GF-D8 (cell line): ENCODE results near the gene CLASP1.
"Not testable (repeated sequence)": the region's sequence is repeated elsewhere in the genome, so short reads cannot be mapped to it uniquely, and the experiment has no call there.

Experiments
- DNase-seq: peaks from one replicate; lab custom pipeline; 2025; lab: John Stamatoyannopoulos, UW

Gene CLASP1

GRCh38 chr2:121662656-121663055, 13.4 kb upstream of the CLASP1 start:
- no peak for DNase-seq

DNA sequence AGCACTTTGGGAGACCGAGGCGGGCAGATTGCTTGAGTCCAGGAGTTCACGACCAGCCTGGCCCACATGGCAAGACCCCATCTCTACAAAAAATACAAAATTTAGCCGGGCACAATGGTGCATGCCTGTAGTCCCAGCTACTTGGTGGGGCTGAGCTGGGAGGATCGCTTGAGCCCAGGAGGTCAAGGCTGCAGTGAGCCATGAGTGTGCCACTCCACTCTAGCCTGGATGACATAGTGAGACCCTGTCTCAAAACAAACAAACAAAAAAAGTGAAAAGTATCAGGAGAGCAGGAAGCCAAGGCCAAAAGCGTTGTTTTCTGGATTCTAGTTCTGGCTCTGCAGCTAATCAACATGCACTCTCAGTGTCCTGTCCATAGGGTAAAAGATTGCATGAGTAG, 10.7 kb upstream of the CLASP1 start:
- no peak for DNase-seq

DNA sequence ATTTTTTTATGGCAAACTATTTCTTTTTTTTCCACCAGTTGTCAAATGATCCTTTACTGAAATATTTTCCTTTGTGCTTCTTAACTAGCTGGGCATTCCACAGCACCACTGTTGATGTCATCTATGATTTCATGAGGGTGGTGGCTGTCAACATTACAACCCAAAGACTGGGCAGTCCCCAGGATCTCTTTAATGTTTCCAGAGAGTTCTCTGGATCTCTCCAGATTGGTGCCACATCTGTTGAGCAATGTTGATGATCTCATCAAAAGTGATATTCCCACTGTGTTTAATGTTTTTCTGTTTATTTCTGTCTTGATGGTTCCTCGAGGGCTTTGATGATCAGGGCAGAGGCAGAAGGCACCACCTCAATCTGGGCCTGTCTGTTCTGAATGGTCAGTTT, 9.1 kb upstream of the CLASP1 start:
- DNase-seq, result not testable (repeated sequence)

DNA sequence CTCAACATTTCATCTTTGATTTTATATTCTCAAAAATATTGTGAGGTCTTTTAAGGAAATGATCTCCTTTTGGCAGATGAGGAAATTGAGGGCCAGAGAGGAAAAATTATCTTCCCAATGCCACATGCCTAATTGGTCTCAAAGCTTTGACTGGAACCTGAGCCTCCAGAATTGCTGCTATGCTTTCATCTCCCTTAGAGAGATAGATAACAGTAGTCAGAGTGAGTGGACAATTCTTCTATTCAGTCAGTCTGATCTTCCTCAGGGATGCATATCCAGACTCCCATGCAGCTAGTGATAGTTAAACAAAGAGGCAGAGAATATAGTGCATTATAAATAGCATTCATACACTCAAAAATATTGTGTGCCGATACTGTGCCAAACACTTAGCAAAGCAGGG, 3.8 kb upstream of the CLASP1 start:
- no peak for DNase-seq

- DNase-seq, result no peak
Measured at GRCh38 chr2:121650315-121650930, 1.2 kb upstream of the CLASP1 start.

DNA sequence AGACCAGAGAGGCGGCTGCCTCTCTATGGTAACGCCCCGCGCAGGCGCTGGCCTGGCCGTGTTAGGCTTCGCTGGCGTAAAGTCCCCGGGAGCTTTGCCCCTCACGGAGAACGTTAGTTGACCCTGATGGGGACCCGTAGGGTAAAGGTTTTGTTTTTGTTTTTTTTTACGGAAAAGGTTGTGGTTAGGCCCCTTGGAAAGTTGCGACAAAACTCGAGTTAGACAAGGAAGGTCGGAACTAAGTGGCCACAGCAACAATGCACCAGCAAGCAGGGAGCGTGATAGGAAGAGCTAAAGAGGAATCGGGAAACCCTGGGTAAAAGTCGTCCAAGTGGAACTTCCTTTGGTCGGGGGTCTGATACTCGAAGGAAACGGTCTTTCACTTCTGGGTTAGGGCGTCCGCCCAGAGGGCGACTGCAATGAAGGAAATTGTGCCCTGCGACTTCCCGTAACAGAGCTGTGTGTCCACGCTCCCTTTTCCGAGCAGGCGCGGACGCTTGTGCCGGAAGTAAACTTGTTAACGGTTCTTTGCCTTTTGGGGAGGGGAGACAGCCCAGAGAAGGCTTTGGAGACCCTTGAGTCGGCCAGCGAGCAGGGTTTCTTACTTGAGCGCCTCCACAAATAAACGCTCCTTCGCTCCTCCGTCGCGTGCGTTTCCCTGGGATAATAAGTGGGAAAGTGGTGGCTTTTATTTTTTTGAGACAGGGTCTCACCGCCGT, 493 bp upstream of the CLASP1 start:
- DNase-seq, result peak; percentile 95

DNA sequence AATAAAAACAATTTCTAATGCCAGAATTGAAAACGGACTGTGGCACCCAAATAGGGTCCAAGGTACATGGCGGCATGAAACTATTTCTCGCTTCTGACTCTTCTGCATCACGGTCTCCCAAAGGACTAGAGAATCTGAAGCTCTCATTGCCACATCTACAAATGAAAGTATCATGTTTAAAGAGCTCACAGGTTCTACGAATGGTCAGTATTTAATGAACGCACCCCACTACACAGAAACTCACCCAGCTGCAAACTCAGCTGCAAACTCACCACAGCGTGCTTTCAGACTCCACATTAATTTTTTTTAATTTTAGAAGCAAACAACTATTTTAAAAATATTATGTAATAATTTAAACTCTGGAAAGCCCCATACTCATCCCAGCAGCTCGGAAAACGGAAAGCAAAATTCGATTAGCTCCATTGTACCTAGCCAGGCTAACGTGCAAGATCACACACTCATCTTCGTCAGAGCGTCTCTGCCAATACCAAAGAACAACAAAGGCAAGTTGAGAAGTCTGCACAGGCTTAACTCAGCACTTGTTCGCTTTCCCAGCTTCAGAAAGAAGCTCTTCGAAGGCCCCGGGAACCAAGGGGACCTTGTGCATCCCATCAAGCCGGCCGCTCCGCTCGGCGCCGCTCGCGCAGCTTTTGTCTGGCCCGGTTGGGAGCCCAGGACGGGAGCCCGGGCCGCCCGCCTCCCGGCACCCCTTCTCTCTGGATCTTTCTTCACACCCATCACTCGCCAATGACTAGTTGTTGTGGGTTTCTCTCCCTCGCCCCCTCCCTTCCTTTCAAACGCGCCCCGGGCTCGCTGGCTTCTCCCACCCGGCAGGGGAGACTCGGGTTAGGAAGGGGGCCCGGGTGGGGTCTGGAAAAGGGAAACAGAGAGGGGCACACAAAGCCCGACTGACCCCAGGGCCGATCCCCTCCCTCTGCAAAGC, 785 bp downstream of the CLASP1 start:
- DNase-seq, result no peak

GRCh38 chr2:121647396-121647795, 1.9 kb downstream of the CLASP1 start:
- no peak for DNase-seq

GRCh38 chr2:121644715-121645114, 4.5 kb downstream of the CLASP1 start:
- DNase-seq, result no peak

DNA sequence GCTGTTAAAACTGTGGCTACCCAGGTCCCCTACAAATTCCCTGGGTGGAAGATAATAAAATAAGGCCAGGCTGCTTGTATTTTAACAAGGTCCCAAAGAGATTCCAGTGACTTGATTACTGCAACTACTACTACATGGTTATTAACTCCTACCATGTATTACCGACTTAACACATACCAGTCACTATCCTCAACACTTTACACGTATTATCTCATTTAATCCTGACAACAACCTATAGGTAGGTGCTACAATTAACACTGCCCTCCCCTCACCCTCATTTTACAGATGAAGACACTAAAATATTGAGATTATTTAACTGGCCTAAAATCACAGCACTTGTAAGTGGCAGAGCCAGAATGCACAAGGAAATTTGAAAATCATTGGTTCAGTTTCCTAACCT, 5.4 kb downstream of the CLASP1 start:
- no peak for DNase-seq

GRCh38 chr2:121640380-121641316, 8.6 kb downstream of the CLASP1 start:
- DNase-seq, result no peak

DNA sequence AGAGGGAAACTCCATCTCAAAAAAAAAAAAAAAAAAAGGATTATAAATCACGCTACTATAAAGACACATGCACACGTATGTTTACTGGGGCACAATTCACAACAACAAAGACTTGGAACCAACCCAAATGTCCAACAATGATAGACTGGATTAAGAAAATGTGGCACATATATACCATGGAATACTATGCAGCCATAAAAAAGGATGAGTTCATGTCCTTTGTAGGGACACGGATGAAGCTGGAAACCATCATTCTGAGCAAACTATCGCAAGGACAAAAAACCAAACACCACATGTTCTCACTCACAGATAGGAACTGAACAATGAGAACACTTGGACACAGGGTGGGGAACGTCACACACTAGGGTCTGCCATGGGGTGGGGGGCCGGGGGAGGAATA, 9.4 kb downstream of the CLASP1 start:
- not testable (repeated sequence) for DNase-seq

- DNase-seq, result no peak
Measured at GRCh38 chr2:121638333-121638732, 10.9 kb downstream of the CLASP1 start.

DNA sequence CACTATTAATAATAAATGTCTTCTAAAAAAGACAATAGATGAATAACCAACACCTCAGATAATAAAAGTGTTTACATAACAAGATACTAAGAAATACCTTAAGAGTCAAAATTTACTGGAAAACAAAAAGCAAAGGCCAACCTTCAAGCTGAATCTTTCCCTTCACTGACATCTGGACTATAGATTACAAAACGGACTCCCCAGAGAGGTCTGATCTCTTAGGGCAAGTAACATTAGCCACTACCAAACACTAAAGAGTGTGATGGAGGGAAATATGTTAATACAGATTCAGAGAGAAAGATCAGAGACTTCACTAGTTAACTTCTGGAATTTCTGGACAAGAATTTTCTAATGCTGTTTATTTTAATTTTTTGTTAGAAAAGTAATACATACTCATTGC, 13.9 kb downstream of the CLASP1 start:
- DNase-seq, result no peak

GRCh38 chr2:121634354-121635307, 14.6 kb downstream of the CLASP1 start:
- DNase-seq, result no peak

DNA sequence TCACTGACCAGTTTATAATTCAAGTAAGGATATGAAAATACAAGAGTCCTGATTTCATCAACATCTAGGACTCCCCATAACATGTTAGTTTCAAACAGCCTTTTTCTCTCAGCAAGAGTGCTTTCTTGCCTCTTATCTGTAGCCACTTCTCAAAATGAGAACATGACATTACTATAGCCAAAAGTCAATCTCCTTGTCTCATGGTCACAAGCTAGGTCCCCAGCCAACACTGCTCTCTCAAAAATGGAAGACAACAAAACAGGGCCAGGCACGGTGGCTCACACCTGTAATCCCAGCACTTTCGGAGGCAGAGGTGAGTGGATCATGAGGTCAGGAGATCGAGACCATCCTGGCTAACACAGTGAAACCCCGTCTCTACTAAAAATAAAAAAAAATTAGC, 15.8 kb downstream of the CLASP1 start:
- no peak for DNase-seq

GRCh38 chr2:121627525-121628050, 21.7 kb downstream of the CLASP1 start:
- DNase-seq, result no peak

DNA sequence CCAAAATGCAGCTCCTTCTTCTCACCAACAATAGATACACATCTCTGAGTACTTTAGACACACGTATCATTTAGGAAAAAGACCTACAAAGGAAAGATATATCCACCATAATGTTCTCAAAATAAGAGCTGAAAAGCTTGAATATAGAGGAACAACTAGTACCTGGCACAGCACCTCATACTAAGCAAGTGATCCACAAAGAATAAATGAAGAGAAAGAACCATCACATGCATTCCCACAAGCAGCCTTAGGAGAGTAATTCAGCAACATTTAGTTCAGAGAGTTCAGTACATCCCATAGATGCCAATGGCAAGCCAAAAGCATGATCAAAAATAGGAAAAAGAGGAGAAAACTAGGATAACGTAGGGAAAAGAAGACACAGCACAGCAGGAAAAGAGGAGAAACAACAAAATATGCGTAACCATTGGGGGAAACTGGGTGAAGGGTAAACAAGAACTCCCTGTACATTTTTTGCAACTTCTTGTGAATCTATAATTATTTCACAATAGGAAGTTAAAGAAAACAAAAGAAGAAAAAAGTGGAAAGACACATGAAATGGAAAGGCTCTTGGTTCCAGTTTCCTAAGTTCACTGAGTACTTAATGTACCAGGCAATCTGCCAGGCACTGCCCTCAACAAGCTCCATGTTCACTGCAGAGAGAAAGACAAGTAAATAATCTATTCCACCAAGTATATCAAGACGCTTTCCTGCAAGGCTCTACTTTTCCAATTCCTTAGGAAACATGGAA, 22.3 kb downstream of the CLASP1 start:
- DNase-seq, result no peak

DNA sequence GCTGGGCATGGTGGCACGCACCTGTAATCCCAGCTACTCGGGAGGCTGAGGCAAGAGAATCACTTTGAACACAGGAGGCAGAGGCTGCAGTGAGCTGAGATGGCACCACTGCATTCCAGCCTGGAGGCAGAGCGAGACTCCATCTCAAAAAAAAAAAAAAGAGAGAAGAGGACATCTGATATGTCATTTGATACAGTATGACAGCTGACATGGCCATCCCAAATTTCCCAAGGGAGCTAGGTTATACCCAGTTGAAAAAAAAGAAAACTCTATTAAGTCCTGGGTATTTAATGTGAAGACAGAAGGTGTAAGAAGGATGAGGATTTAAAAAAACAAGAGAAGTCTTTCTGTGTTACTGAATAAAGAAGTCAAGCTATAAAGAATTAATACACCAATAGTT, 23.3 kb downstream of the CLASP1 start:
- DNase-seq, result no peak
